ENCODE data around the gene PRR33.

- TF ChIP-seq CTCF (conservative IDR thresholded peaks at IDR 0.05 in 1 of 2, IDR thresholded peaks at IDR 0.05 in 1 of 2; ENCODE audit: extremely low read depth in 1 of 2, insufficient read depth in 1 of 2, low read depth in 1 of 2, low read length in 2 of 2) (no peak), EZH2 (IDR thresholded peaks at IDR 0.05; ENCODE audit: borderline replicate concordance, low read length) (no peak)
Observed at GRCh38 chr11:1860108-1860507, 31.6 kb downstream of the PRR33 start.

Measured in mammary epithelial cell (primary cell).